Stimulated activated CD8-positive, alpha-beta memory T cell treated with anti-CD3 and anti-CD28 coated beads, Interleukin-12 subunit alpha, Interleukin-12 subunit beta, amount 100 ng/mL, for 1 hour (primary cell): ENCODE measurements around the gene REXO1.

Experiments used
- DNase-seq: peaks from one replicate; pipeline ENCODE4 v3.0.0-alpha.2; 2020; ENCODE audit warnings: low read depth

The REXO1 gene

GRCh38 chr19:1828279-1829238 is 19.7 kb downstream of the REXO1 start:
- no peak for DNase-seq

DNA sequence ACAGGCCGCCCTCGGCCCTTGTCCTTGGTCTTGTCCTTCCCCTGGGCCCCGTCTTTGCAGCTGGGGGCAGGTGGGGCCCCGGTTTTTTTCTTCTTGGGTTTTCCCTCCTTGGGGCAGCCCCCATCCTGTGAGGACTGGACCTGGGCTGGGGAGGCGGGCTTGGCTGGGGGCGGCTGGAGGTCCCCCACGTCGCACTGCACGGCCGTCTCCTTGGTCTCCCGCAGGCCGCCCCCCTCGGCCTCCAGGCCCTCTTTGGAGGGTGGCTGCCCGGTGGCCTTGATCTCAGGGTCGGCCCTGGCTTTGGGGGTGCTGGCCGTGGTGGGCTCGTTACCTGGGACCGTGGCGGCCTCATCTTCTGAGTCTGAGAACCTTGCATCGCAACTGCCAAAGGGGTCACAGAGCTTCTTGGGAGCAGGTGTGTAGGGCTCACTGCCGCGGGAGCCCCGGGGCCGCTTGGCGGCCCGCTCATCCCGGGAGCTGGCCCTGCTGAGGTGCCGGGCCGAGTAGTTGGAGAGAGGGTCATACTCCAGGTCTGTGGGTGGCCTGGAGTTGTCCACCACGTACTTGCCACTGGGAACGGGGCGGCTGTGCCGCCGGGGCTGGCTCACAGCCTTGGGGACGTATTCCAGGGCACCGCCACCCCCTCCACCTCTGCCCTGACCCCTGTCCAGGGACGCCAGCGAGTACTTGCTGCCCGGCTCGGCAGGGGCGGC is 20.6 kb downstream of the REXO1 start:
- DNase-seq, result no peak

DNA sequence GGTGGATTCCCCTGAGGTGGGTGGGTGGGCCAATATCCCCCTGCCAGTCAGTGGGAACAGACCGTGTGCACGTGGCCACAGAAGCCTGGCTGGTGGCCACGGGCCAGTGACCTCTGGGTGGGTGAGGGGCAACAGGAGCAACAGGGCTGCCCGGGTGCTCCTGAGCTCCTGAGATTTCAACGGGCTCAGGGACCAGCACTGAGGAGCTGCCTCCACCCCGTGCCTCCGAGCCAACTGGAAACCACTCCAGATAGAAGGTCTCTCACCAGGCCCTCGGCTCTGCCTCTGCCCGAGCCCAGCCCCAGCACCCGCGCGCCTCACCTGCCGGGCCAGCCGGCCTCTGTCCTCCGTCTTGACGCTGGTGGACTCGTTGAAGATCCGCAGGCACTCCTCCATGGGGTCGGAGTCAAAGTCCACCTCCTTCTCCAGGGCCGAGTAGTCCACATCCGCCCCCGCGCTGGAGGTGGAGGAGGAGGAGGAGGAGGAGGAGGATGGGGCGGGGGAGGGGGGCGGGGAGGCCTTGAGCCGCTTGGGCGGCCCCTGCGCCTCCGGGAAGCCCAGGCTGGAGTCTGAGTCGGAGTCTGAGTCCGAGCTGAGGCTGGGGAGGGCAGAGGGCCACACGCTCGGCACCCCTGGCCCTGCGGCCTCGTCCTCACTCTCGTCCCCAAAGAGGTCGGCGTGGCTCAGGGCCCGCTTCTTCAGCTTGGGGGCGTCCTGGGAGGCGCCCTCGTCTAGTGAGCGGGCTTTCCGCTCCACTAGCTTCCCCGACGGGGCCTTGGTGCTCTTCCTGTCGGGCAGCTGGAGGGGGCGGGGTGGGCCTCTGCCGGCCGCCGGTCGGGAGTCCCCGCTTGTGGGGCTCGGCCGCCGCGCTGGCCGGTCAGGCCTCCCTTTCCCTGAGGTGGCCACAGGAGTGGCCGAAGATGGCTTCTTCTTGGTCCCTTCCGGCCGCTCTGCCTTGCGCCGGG is 21.4 kb downstream of the REXO1 start:
- no peak for DNase-seq

DNA sequence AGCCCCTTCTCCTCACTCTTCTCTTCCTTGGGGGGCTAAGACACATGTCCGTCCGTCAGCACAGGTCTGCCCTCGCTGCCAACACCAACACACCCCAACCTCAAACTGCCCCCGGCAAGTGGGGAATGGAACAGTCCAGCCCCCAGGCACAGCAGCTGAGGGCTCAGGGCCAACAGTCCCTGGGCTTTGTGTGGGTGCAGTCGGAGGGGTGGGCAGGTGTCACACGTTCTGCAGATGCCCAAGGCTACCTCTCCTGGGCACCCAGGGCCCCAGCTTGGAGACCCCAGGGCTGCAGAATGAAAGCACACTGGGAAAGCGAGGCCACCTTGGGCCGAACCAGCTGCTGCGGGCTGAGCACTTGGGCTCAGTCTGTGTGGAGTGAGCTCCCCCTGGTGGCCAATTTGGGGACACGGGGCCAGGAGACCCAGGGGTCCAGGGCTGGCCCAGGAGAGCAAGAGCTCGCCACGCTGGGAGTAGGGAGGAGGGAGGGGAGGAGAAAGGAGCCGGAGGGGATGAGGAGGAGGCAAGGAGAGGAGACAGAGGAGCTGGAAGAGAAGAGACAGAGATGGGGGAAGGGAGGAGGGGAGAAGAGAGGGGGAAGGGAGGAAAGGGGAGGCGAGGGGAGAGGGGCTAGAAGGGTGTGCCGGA is 22.2 kb downstream of the REXO1 start:
- peak; percentile 72 for DNase-seq

DNA sequence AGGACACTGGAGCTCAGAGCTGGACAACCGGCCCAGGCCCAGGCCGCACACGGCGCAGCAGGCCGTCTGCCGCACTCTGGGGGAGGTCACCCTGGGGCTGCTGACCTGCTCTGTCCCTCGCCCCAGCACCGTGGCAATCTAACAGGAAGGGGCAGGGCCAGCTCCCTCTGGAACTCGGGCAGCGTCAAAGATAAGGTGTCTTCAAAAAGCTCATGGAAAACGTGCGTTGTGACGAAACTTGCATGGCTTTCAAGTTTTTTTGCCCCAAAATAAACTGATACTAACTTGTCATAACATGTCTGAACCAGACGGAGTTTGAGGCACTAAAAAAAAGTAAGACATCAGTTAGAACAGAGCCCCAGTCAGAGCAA is 24.0 kb downstream of the REXO1 start:
- DNase-seq, result no peak

DNA sequence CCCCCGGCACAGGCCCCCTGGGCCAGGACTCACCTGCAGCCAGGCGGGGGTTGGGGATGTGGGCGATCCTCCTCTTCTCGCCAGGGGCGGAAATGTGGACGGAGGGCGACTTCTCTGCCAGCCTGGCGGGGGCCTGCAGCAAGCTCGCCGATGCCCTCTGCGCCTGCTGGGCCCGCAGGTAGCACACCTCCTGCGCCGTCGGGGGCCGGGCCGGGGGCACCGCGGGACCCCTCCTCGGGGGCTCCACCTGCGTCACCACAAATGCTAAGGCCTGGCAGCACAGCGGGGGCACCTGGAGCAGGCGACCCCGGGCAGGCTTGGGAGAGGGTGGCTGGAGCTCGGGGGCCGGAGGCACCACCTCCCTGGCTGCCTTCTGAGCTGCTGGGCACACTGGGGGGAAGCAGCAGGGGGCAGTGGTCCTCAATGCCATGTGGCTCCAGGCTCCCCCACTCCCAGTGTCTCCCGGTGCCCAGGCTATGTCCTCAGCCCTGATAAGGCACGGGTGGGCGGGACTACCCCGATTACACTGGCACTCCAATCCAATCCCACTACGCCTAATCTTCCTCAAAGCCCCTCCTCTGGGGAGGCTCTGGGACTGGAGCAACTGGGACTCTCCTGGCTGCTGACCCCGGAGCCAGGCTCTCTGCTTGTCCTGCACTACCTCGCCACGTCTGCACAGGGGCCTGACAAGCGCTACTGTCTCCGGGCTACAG is 24.6 kb downstream of the REXO1 start:
- DNase-seq, result no peak

DNA sequence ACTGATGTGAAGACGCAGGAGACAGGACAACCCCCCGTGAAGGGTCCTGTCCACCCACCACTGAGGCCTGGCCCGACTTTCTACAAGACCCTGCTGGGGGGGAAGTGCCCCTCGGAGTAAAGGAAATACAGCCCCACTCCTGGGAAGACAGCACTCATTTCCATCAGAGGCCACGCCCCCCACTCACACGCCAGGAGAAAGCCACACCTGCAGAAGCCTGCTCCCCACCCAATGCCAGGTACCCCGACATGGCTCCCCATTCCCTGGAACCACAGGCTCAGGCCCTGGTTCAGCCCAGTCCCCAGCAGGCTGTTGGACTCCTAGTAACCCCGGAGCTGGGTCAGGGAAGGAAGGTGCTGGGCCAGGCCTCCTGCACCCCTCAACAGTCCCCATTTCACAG is 25.3 kb downstream of the REXO1 start:
- no peak for DNase-seq

GRCh38 chr19:1822210-1822609 is 26.1 kb downstream of the REXO1 start:
- DNase-seq, result no peak

GRCh38 chr19:1819341-1820255 is 28.7 kb downstream of the REXO1 start:
- DNase-seq, result no peak

DNA sequence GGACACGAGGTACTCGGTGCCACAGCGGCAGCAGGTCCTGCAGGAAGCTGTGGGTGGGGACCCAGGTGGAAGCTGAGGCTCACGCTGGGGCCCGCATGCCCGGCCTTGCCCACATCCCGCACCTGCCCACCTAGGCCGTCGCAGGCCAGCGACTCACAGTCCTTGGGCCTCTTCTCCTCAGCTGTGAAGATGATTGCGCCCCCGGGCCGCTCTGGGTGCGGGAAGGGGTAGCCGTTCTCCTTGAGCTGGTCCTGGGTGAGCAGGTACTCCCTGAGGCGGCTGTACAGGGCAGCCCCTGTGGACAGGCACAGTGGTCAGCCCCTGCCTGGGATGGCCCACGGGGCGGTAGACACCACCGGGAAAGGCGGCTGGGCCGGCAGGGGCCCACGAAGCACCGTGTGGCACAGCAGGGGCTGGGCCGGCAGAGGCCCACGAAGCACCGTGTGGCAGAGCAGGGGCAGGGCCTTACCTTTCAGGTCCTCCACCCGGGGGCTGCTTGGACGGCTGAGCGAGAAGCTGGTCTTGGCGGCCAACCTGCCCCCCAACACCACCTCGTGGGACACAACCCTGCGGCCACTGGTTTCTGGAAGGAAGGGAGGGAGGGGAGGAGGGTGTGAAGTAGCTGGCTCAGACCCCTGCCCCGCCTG is 29.6 kb downstream of the REXO1 start:
- no peak for DNase-seq

- no peak for DNase-seq
Measured at GRCh38 chr19:1817553-1818179, 30.6 kb downstream of the REXO1 start.

- no peak for DNase-seq
Measured at GRCh38 chr19:1816530-1817298, 31.6 kb downstream of the REXO1 start.

- no peak for DNase-seq
Measured at GRCh38 chr19:1815605-1816529, 32.4 kb downstream of the REXO1 start.

GRCh38 chr19:1814833-1815604 is 33.3 kb downstream of the REXO1 start:
- DNase-seq, result no peak

- no peak for DNase-seq
Measured at GRCh38 chr19:1814391-1814790, 33.9 kb downstream of the REXO1 start.
